Parathyroid adenoma (tissue), 2 donors: Measurements from ENCODE around the gene RCOR3.

Source experiments
- H2AFZ ChIP-seq: fragments of 300-600 bp; sonication (generic); one replicate; pipeline ENCODE4 v1.7.0; 2017; ENCODE audit warnings: antibody characterized with exemption, mild to moderate bottlenecking
- H3K27ac ChIP-seq: fragments of 300-600 bp; sonication (generic); one replicate; pipeline ENCODE4 v1.7.0; 2017
- H3K27me3 ChIP-seq: fragments of 300-600 bp; sonication (generic); one replicate; pipeline ENCODE4 v1.7.0; 2017; ENCODE audit warnings: low read length; ENCODE audit not compliant: control insufficient read depth, insufficient read depth
- H3K36me3 ChIP-seq: fragments of 300-600 bp; sonication (generic); one replicate; pipeline ENCODE4 v1.7.0; 2017; ENCODE audit warnings: low read length; ENCODE audit not compliant: control insufficient read depth, insufficient read depth
- H3K4me1 ChIP-seq: fragments of 300-600 bp; sonication (generic); one replicate; pipeline ENCODE4 v1.7.0; 2017; ENCODE audit warnings: control low read depth
- H3K4me2 ChIP-seq: fragments of 300-600 bp; sonication (generic); one replicate; pipeline ENCODE4 v1.7.0; 2017; ENCODE audit warnings: low read length
- H3K4me3 ChIP-seq: fragments of 300-600 bp; sonication (generic); one replicate; pipeline ENCODE4 v1.7.0; 2017; ENCODE audit warnings: low read depth, low read length
- H3K79me2 ChIP-seq: fragments of 300-600 bp; sonication (generic); one replicate; pipeline ENCODE4 v1.7.0; 2017; ENCODE audit warnings: control low read depth
- H3K9ac ChIP-seq: fragments of 300-600 bp; sonication (generic); one replicate; pipeline ENCODE4 v1.7.0; 2017; ENCODE audit warnings: mild to moderate bottlenecking
- H3K9me3 ChIP-seq: fragments of 300-600 bp; sonication (generic); one replicate; pipeline ENCODE4 v1.7.0; 2017; ENCODE audit warnings: low read length; ENCODE audit not compliant: control insufficient read depth
- TF ChIP-seq, protein P1 (sequence below): fragments of 300-600 bp; sonication (generic); IDR thresholded peaks from one replicate; pipeline ENCODE4 v1.7.0; 2017; ENCODE audit warnings: antibody characterized with exemption, mild to moderate bottlenecking
- donor health status: primary hyperparathyroidism.

Gene RCOR3

DNA sequence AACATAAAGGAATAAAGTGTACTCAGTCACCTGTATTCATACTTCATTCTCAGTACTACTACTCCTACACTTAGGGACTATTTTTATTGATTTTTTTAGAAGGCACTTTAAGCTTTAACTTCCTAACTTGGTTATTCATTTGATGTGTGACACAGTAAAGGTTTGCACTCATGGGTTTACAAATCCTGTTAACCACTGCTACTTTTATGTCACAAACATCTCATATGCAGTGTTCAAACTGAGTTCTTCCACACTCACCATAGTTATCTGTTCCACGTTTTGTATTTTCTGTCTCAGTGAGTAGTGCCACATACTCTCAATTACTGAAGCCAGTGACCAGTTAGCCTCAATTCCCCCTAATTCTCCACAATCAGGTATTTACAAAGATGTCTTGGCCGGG, 33.2 kb downstream of the RCOR3 start:
- Histone ChIP-seq H3K27ac (no peak overlapping the region), H3K27me3 (no peaks in the 10 kb centered on the region), H3K4me3 (no peak overlapping the region), H3K36me3 (no peaks in the 10 kb centered on the region), H3K9me3 (no peaks in the 10 kb centered on the region), H2AFZ (no peak overlapping the region), H3K4me2 (no peak overlapping the region), H3K9ac (no peak overlapping the region), H3K79me2 (peaks cover 3% of the 10 kb centered on the region), H3K4me1 (no peaks in the 10 kb centered on the region)
- TF ChIP-seq, protein P1, sequence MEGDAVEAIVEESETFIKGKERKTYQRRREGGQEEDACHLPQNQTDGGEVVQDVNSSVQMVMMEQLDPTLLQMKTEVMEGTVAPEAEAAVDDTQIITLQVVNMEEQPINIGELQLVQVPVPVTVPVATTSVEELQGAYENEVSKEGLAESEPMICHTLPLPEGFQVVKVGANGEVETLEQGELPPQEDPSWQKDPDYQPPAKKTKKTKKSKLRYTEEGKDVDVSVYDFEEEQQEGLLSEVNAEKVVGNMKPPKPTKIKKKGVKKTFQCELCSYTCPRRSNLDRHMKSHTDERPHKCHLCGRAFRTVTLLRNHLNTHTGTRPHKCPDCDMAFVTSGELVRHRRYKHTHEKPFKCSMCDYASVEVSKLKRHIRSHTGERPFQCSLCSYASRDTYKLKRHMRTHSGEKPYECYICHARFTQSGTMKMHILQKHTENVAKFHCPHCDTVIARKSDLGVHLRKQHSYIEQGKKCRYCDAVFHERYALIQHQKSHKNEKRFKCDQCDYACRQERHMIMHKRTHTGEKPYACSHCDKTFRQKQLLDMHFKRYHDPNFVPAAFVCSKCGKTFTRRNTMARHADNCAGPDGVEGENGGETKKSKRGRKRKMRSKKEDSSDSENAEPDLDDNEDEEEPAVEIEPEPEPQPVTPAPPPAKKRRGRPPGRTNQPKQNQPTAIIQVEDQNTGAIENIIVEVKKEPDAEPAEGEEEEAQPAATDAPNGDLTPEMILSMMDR, result no peak

DNA sequence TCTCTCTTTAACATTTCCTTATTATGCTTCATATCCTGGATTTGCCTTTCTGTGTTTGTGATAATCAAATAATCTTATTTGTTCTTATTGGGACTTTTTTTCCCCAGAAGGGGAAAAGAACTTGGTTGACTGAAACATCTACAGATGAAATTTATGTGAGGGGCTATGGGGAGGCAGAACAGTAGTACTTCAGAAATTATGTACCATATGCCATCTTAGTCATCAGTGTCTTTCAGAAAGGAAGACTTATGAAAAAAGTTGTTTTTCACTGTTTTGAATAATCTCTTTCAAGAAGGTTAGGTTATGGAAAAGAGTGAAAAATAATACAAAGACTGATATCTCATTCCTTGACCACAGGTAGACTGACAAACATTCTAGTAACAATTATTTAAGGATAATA, 37.2 kb downstream of the RCOR3 start:
- H3K4me2 ChIP-seq, result no peak overlapping the region
- no peaks in the 10 kb centered on the region for H3K4me1 ChIP-seq
- no peaks in the 10 kb centered on the region for H3K27me3 ChIP-seq
- no peak overlapping the region for H3K27ac ChIP-seq
- no peak overlapping the region for H2AFZ ChIP-seq
- no peak overlapping the region for H3K9ac ChIP-seq
- no peak overlapping the region for H3K4me3 ChIP-seq
- TF ChIP-seq, protein P1, result no peak
- peaks cover 3% of the 10 kb centered on the region for H3K79me2 ChIP-seq
- no peaks in the 10 kb centered on the region for H3K9me3 ChIP-seq
- no peaks in the 10 kb centered on the region for H3K36me3 ChIP-seq

DNA sequence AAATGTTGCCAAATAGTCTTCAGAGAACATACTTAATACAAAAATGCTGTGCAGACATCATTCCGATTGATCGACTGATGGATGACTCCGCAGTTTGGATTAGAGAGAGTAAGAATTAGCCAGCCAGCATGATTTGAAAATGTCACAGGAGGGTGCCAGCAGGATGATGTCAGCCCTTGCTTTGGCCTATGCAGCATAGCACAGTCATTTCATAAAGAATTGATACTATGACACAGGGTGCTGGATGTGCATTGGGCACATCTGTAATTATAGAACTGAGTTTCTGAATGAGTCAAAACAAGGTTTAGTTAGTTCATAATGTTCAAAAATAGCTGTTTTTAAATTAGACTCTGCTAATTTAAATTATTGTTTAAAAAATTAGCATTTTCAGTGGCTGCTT, 45.9 kb downstream of the RCOR3 start:
- TF ChIP-seq, protein P1, result no peak
- Histone ChIP-seq H3K36me3 (no peaks in the 10 kb centered on the region), H3K9me3 (no peaks in the 10 kb centered on the region), H3K4me2 (no peak overlapping the region), H2AFZ (no peak overlapping the region), H3K4me1 (no peaks in the 10 kb centered on the region), H3K9ac (no peak overlapping the region), H3K79me2 (no peaks in the 10 kb centered on the region), H3K27ac (no peak overlapping the region), H3K27me3 (no peaks in the 10 kb centered on the region), H3K4me3 (no peak overlapping the region)

DNA sequence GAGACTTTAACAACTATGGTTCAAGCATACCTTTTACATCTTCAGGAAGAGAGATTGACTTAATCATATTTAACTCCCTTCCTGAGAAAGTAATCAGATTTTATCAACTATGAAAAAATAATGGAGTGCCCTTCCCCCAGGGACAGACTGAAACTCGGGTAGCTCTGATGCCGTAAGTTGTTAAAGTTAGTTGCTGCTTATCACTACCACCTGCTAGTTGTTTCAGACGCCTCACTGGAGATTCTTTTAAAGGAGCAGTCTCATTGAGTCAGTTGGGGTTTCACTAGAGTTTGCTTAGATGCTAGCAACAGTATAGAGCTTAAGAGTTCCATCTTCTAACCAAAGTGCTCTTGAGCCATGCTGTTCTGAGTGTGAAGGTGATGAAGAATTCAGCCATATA, 50.5 kb downstream of the RCOR3 start:
- no peak overlapping the region for H3K9ac ChIP-seq
- TF ChIP-seq, protein P1, result no peak
- no peak overlapping the region for H3K27ac ChIP-seq
- H3K27me3 ChIP-seq, result no peaks in the 10 kb centered on the region
- no peak overlapping the region for H2AFZ ChIP-seq
- no peaks in the 10 kb centered on the region for H3K36me3 ChIP-seq
- no peaks in the 10 kb centered on the region for H3K79me2 ChIP-seq
- no peak overlapping the region for H3K4me2 ChIP-seq
- no peak overlapping the region for H3K4me3 ChIP-seq
- no peaks in the 10 kb centered on the region for H3K9me3 ChIP-seq
- H3K4me1 ChIP-seq, result no peaks in the 10 kb centered on the region

DNA sequence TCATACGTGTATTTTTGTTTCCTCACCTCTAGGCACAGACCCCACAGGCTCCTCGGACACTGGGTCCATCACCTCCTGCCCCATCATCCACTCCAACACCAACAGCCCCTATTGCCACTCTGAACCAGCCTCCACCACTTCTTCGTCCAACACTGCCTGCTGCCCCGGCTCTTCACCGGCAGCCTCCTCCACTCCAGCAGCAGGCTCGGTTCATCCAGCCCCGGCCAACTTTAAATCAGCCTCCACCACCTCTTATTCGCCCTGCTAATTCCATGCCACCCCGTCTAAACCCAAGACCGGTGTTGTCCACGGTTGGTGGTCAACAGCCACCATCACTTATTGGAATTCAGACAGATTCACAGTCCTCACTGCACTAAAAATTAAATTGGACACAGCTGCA, 54.2 kb downstream of the RCOR3 start:
- no peak overlapping the region for H3K4me2 ChIP-seq
- no peaks in the 10 kb centered on the region for H3K79me2 ChIP-seq
- H3K9ac ChIP-seq, result no peak overlapping the region
- TF ChIP-seq, protein P1, result no peak
- H3K9me3 ChIP-seq, result no peaks in the 10 kb centered on the region
- H3K27me3 ChIP-seq, result no peaks in the 10 kb centered on the region
- H3K27ac ChIP-seq, result no peak overlapping the region
- no peak overlapping the region for H3K4me3 ChIP-seq
- H3K4me1 ChIP-seq, result no peaks in the 10 kb centered on the region
- H2AFZ ChIP-seq, result no peak overlapping the region
- no peaks in the 10 kb centered on the region for H3K36me3 ChIP-seq
